GM19238 (cell line): Measurements from ENCODE around the gene MPPED1.

Experiments used
- DNase-seq: peaks from one replicate; pipeline ENCODE4 v3.0.0; 2011; ENCODE audit warnings: low spot score; ENCODE audit not compliant: insufficient read length

MPPED1 gene

GRCh38 chr22:43475549-43476076 lies 63.8 kb downstream of the MPPED1 start:
- no peak for DNase-seq

GRCh38 chr22:43476341-43476740 lies 64.5 kb downstream of the MPPED1 start:
- DNase-seq: no peak

- no peak for DNase-seq
Observed at GRCh38 chr22:43476751-43477725, 65.2 kb downstream of the MPPED1 start.

GRCh38 chr22:43477966-43478365 lies 66.2 kb downstream of the MPPED1 start:
- DNase-seq: no peak

GRCh38 chr22:43478621-43479300 lies 66.9 kb downstream of the MPPED1 start:
- no peak for DNase-seq

GRCh38 chr22:43479301-43479950 lies 67.6 kb downstream of the MPPED1 start:
- DNase-seq: no peak

GRCh38 chr22:43479962-43480361 lies 68.1 kb downstream of the MPPED1 start:
- DNase-seq: no peak

GRCh38 chr22:43481568-43482317 lies 69.9 kb downstream of the MPPED1 start:
- DNase-seq: peak; percentile 35

- DNase-seq: no peak
Observed at GRCh38 chr22:43482318-43482625, 70.5 kb downstream of the MPPED1 start.

- DNase-seq: no peak
Observed at GRCh38 chr22:43483266-43483665, 71.5 kb downstream of the MPPED1 start.

- DNase-seq: no peak
Observed at GRCh38 chr22:43483669-43484068, 71.9 kb downstream of the MPPED1 start.

GRCh38 chr22:43484227-43484626 lies 72.4 kb downstream of the MPPED1 start:
- no peak for DNase-seq

GRCh38 chr22:43485502-43486089 lies 73.8 kb downstream of the MPPED1 start:
- no peak for DNase-seq

GRCh38 chr22:43487311-43488030 lies 75.7 kb downstream of the MPPED1 start:
- no peak for DNase-seq

- no peak for DNase-seq
Observed at GRCh38 chr22:43488031-43488866, 76.4 kb downstream of the MPPED1 start.

- DNase-seq: no peak
Observed at GRCh38 chr22:43488937-43489336, 77.1 kb downstream of the MPPED1 start.

GRCh38 chr22:43490311-43490710 lies 78.5 kb downstream of the MPPED1 start:
- DNase-seq: no peak

- no peak for DNase-seq
Observed at GRCh38 chr22:43491177-43491576, 79.4 kb downstream of the MPPED1 start.

GRCh38 chr22:43491737-43492136 lies 79.9 kb downstream of the MPPED1 start:
- DNase-seq: no peak
